ENCODE data around the gene UGCG. TPM values are rescaled to one million over a fixed set of nuclear protein-coding genes. Genes with fewer than 3 reads are reported as not detected.

Gene UGCG
- total RNA-seq, 1 experiment from 2014 or later, result 32.6 TPM

DNA sequence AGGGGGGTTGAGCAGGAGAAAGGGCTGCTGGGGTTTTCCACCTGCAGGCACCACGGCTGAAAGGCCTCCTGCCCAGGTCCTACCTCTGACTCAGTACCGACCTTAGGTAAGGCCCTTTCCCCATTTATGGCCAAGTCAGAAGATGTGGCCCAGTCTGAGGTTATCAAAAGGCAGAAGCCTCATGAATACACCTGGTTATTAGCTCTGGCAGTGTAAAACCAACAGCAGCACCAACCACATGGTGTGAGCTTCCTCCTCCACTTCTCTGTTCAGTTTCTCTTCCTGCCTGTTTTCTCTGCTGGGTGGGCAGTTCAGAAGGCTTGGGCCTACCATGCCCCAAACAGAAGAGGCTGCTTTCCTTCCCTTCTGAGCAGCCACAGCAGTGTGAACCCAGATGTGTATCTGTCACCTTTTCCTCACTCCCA, 86.9 kb downstream of the UGCG start:
- no peaks in the 10 kb centered on the region for H3K27me3 ChIP-seq (ENCODE audit: insufficient read depth, low read length)
- TF ChIP-seq POLR2AphosphoS5 (IDR thresholded peaks at IDR 0.05; ENCODE audit: low read depth, low read length) (no peak), RAD21 (IDR thresholded peaks at IDR 0.05; ENCODE audit: low read depth) (no peak), TCF7L2 (IDR thresholded peaks at IDR 0.05; ENCODE audit: borderline replicate concordance, extremely low read depth, insufficient read depth, insufficient read length) (no peak), ZNF274 (IDR thresholded peaks at IDR 0.05; ENCODE audit: low read depth, low read length) (no peak), EZH2phosphoT487 (IDR thresholded peaks at IDR 0.05; ENCODE audit: borderline replicate concordance) (no peak), EGR1 (IDR thresholded peaks at IDR 0.05; ENCODE audit: low read depth) (no peak), REST (IDR thresholded peaks at IDR 0.05; ENCODE audit: low read depth) (no peak), SRF (IDR thresholded peaks at IDR 0.05; ENCODE audit: low read depth) (no peak), ELF1 (IDR thresholded peaks at IDR 0.05; ENCODE audit: borderline replicate concordance, low read depth) (no peak), YY1 (IDR thresholded peaks at IDR 0.05; ENCODE audit: extremely low read depth, insufficient replicate concordance, low read depth, low read length) (no peak), CBX3 (IDR thresholded peaks at IDR 0.05; ENCODE audit: low read depth) (no peak), JUND (IDR thresholded peaks at IDR 0.05) (no peak), ZFX (IDR thresholded peaks at IDR 0.05) (no peak), SP1 (IDR thresholded peaks at IDR 0.05; ENCODE audit: low read depth) (no peak), CTCF (IDR thresholded peaks at IDR 0.05 in 2 of 3, conservative IDR thresholded peaks at IDR 0.05 in 1 of 3; ENCODE audit: borderline replicate concordance in 1 of 3, insufficient read depth in 1 of 3, low read depth in 2 of 3, low read length in 2 of 3) (no peak), POLR2A (IDR thresholded peaks at IDR 0.05; ENCODE audit: borderline replicate concordance, extremely low read depth, insufficient read depth, insufficient read length) (no peak), EZH2 (IDR thresholded peaks at IDR 0.05) (no peak), SIN3A (IDR thresholded peaks at IDR 0.05; ENCODE audit: low read depth) (no peak)
- TF ChIP-seq, protein P1, sequence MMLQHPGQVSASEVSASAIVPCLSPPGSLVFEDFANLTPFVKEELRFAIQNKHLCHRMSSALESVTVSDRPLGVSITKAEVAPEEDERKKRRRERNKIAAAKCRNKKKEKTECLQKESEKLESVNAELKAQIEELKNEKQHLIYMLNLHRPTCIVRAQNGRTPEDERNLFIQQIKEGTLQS (IDR thresholded peaks at IDR 0.05), result no peak
- TF ChIP-seq, protein P2, sequence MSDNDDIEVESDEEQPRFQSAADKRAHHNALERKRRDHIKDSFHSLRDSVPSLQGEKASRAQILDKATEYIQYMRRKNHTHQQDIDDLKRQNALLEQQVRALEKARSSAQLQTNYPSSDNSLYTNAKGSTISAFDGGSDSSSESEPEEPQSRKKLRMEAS (IDR thresholded peaks at IDR 0.05), result no peak
- ChIA-PET POLR2A (no interaction called here), CTCF (no interaction called here), RAD21 (ENCODE audit: low non-redundant PET in 1 of 2, low total read pairs in 2 of 2, uncharacterized antibody in 2 of 2, unreplicated experiment in 2 of 2) (no interaction called here)
- no TSS peak for BruUV-seq (replicated peaks)
- ATAC-seq (no peak), DNase-seq (ENCODE audit: low read depth, low spot score) (no peak)
- no peak overlapping the region for H2AFZ ChIP-seq (ENCODE audit: low read depth, low read length, poor library complexity, severe bottlenecking)
- H3K4me3 ChIP-seq (replicated peaks in 1 of 2; ENCODE audit: low read depth in 1 of 2, low read length in 2 of 2), result no peak overlapping the region
- no peak overlapping the region for H3K27ac ChIP-seq (ENCODE audit: low read depth, low read length)
- no peaks in the 10 kb centered on the region for H3K9me2 ChIP-seq (ENCODE audit: insufficient read depth)
- H3K4me1 ChIP-seq (ENCODE audit: control insufficient read depth in 1 of 2, insufficient read depth in 2 of 2, low read length in 2 of 2), result peaks cover 0 to 12% of the 10 kb centered on the region in 2 experiments; a peak in 1 of 4 replicates
- H4K20me1 ChIP-seq (ENCODE audit: insufficient read depth), result no peaks in the 10 kb centered on the region
- no peaks in the 10 kb centered on the region for H3K36me3 ChIP-seq (ENCODE audit: control insufficient read depth in 1 of 2, insufficient read depth in 2 of 2, low read length in 2 of 2)
- no peak overlapping the region for H3K9ac ChIP-seq (ENCODE audit: low read length)
- H3K9me3 ChIP-seq (ENCODE audit: control insufficient read depth in 1 of 2, insufficient read depth in 1 of 2, low read depth in 1 of 2, low read length in 2 of 2), result no peaks in the 10 kb centered on the region
- no peaks in the 10 kb centered on the region for H3K79me2 ChIP-seq (ENCODE audit: insufficient read depth, low read length)
- no peak overlapping the region for H3K4me2 ChIP-seq (ENCODE audit: low read length)
- intact Hi-C loops (cut with micrococcal nuclease), result no loop called here
